DND-41 (cell line): ENCODE measurements around the gene FOXI1.
"Not testable (repeated sequence)": the region's sequence is repeated elsewhere in the genome, so short reads cannot be mapped to it uniquely, and the experiment has no call there.

Source experiments
- ATAC-seq: fragments of 200-7000 bp; cut with Tn5 transposase; 3 replicates; pipeline ENCODE4 v1.9.1; 2021; ENCODE audit warnings: low read depth; ENCODE audit not compliant: insufficient read depth
- DNase-seq: peaks from one replicate; pipeline ENCODE4 v3.0.0-alpha.2; 2020
- H2AFZ ChIP-seq: 2 replicates; pipeline ENCODE4 v1.6.0; 2012; ENCODE audit warnings: low read depth, low read length
- H3K27ac ChIP-seq: 2 replicates; pipeline ENCODE4 v1.5.1; 2012; ENCODE audit warnings: low read length, inconsistent platforms
- H3K27me3 ChIP-seq: fragments of 200-600 bp; sonication (generic); 2 replicates; pipeline ENCODE4 v1.6.0; 2012; ENCODE audit warnings: low read length, mild to moderate bottlenecking, inconsistent platforms; ENCODE audit not compliant: insufficient read depth, poor library complexity
- H3K36me3 ChIP-seq: 2 replicates; pipeline ENCODE4 v1.5.1; 2012; ENCODE audit warnings: low read length, inconsistent platforms; ENCODE audit not compliant: insufficient read depth
- H3K4me1 ChIP-seq: 2 replicates; pipeline ENCODE4 v1.5.1; 2012; ENCODE audit warnings: mild to moderate bottlenecking, low read length; ENCODE audit not compliant: insufficient read depth
- H3K4me2 ChIP-seq: 2 replicates; pipeline ENCODE4 v1.6.0; 2012; ENCODE audit warnings: mild to moderate bottlenecking, moderate library complexity, low read length, inconsistent platforms; ENCODE audit not compliant: insufficient read depth
- H3K4me3 ChIP-seq, 2 experiments: fragments of 200-600 bp in 1 of 2; shearing (Covaris generic) in 1 of 2; 2 replicates each; pipeline ENCODE4 v1.5.1; 2012 to 2016; ENCODE audit warnings: inconsistent platforms in 2 of 2, low read length in 2 of 2, mild to moderate bottlenecking in 2 of 2, low read depth in 1 of 2, moderate library complexity in 1 of 2
- H3K79me2 ChIP-seq: 2 replicates; pipeline ENCODE4 v1.6.0; 2012; ENCODE audit warnings: low read length, inconsistent platforms; ENCODE audit not compliant: insufficient read depth
- H3K9ac ChIP-seq: 2 replicates; pipeline ENCODE4 v1.6.0; 2012; ENCODE audit warnings: low read depth, mild to moderate bottlenecking, inconsistent platforms, low read length, moderate library complexity
- H3K9me3 ChIP-seq: 2 replicates; pipeline ENCODE4 v1.5.1; 2012; ENCODE audit warnings: low read length, moderate library complexity, mild to moderate bottlenecking, inconsistent platforms; ENCODE audit not compliant: insufficient read depth, severe bottlenecking
- H4K20me1 ChIP-seq: 2 replicates; pipeline ENCODE4 v1.6.0; 2012; ENCODE audit warnings: low read length; ENCODE audit not compliant: insufficient read depth
- EZH2 ChIP-seq: IDR thresholded peaks from 3 replicates; pipeline ENCODE4 v1.6.1; 2012; ENCODE audit warnings: borderline replicate concordance, low read depth, mild to moderate bottlenecking, moderate library complexity, low read length, inconsistent platforms; ENCODE audit not compliant: severe bottlenecking
- TF ChIP-seq, protein P1 (sequence below): IDR thresholded peaks from 2 replicates; pipeline ENCODE4 v1.5.1; 2012; ENCODE audit warnings: borderline replicate concordance, low read length, moderate library complexity, mild to moderate bottlenecking; ENCODE audit not compliant: poor library complexity, severe bottlenecking; ENCODE audit errors: extremely low read depth

FOXI1 gene

DNA sequence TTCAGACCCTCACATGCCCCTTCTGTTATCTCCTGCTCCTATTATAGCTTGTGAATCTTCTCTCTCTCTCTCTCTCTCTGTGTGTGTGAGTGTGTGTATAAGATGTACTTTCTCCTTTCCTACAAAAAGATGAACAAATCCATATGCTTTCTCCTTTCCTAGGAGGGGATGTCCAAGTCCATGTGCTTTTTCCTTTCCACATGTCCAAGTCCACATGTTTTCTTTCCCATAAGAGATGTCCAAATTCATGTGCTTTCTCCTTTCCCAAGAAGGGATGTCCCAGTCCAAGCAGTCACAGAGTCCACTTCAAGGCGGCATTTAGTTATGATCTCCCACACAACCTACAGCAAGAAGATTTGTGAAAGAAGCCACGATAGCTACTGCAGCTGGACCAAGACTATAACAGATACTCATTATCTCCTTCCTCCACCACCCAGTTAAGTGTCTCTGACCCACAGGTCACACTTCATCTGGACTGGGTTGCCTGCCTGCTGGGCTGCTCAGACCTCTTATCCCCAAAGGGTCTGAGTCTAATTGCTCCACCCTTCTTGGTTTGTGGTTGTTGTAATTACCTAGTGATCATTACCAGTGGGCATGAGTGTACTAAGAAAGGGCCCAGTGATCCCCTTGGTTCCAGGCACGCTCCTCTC is 18.4 kb upstream of the FOXI1 start:
- no peaks in the 10 kb centered on the region for H3K79me2 ChIP-seq
- H3K36me3 ChIP-seq: peaks cover 35% of the 10 kb centered on the region
- no peak overlapping the region for H3K9ac ChIP-seq
- no peaks in the 10 kb centered on the region for H3K27me3 ChIP-seq
- H3K4me3 ChIP-seq: no peak overlapping the region
- H3K4me1 ChIP-seq: no peaks in the 10 kb centered on the region
- DNase-seq (no peak), ATAC-seq (no peak)
- no peak overlapping the region for H3K4me2 ChIP-seq
- no peaks in the 10 kb centered on the region for H4K20me1 ChIP-seq
- H3K9me3 ChIP-seq: no peaks in the 10 kb centered on the region
- H3K27ac ChIP-seq: no peak overlapping the region
- H2AFZ ChIP-seq: no peak overlapping the region
- TF ChIP-seq, protein P1, sequence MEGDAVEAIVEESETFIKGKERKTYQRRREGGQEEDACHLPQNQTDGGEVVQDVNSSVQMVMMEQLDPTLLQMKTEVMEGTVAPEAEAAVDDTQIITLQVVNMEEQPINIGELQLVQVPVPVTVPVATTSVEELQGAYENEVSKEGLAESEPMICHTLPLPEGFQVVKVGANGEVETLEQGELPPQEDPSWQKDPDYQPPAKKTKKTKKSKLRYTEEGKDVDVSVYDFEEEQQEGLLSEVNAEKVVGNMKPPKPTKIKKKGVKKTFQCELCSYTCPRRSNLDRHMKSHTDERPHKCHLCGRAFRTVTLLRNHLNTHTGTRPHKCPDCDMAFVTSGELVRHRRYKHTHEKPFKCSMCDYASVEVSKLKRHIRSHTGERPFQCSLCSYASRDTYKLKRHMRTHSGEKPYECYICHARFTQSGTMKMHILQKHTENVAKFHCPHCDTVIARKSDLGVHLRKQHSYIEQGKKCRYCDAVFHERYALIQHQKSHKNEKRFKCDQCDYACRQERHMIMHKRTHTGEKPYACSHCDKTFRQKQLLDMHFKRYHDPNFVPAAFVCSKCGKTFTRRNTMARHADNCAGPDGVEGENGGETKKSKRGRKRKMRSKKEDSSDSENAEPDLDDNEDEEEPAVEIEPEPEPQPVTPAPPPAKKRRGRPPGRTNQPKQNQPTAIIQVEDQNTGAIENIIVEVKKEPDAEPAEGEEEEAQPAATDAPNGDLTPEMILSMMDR: no peak
- no peak for TF ChIP-seq EZH2

DNA sequence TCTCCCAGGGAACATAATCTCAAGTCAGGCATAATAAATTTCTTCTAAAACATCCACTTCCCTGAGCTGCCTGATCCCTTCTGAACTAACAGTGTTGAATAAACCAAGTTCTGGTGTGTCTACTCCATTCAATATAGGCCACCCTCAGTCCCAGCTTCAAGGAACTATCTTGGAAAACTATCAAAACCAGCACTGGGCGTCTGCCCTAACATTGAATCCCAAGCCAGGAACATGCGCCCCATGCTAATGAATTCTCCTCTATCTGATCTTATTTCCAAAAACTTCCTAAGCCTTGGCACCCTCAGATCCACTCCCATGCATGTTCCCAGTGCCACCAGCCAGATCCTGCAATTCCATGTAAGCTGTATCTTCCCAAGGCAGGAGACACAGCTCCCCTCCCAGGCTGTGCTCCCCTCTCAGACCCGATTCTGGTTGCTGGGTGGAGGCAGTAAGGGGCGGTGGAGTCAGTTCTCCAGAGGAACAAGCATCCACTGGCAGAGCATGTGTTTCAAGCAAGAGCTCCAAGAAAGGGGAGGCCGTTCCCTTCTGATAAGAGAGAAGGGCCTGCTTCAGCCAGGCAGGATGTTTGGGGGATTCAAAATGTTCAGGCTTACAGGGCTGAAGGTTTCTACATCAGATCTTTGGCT is 13.1 kb upstream of the FOXI1 start:
- Histone ChIP-seq H3K36me3 (peaks cover 1% of the 10 kb centered on the region; the same call in 1 of the 2 replicates), H3K27me3 (no peaks in the 10 kb centered on the region), H3K4me2 (no peak overlapping the region), H3K79me2 (no peaks in the 10 kb centered on the region), H3K4me1 (peaks cover 7% of the 10 kb centered on the region), H4K20me1 (no peaks in the 10 kb centered on the region), H3K27ac (no peak overlapping the region), H3K9me3 (no peaks in the 10 kb centered on the region), H3K9ac (no peak overlapping the region), H2AFZ (no peak overlapping the region), H3K4me3 (no peak overlapping the region)
- DNase-seq (no peak), ATAC-seq (no peak)
- TF ChIP-seq EZH2: no peak
- TF ChIP-seq, protein P1: no peak

DNA sequence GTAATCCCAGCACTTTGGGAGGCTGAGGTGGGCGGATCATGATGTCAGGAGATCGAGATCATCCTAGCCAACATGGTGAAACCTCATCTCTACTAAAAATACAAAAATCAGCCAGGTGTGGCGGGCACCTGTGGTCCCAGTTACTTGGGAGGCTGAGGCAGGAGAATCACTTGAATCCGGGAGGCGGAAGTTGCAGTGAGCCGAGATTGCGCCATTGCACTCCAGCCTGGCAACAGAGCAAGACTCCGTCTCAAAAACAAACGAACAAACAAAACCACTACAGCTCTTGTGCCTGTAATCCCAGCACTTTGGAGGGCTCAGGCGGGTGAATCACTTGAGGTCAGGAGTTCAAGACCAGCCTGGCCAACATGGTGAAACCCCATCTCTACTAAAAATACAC is 11.4 kb upstream of the FOXI1 start:
- H3K79me2 ChIP-seq, H3K4me2 ChIP-seq, H3K9ac ChIP-seq, ATAC-seq, DNase-seq, H3K27me3 ChIP-seq, H3K9me3 ChIP-seq, H3K4me3 ChIP-seq, H3K4me1 ChIP-seq, H4K20me1 ChIP-seq, H3K27ac ChIP-seq, H2AFZ ChIP-seq, H3K36me3 ChIP-seq: not testable (repeated sequence)

DNA sequence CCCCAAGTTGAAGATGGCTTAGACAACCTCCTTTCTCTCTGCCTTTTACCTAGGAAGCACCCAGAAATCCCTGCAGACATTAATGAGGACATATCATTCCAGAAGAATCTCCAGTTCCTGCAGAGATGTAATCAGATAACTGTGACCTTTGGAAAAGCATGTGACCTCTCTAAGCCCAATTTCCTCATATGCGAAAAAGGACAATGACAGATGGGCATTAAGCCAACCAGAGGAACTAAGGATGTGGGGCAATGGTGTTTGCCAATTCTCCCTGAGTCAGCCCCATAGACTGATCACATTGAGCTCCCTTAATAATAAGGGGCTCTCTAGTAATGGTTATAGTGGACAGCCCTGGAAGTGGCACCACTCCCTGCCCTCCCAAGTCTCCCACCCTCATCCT is 10.1 kb upstream of the FOXI1 start:
- no peak for DNase-seq
- peaks cover 11% of the 10 kb centered on the region for H3K4me1 ChIP-seq
- H3K9ac ChIP-seq: no peak overlapping the region
- peaks cover 4% of the 10 kb centered on the region for H3K9me3 ChIP-seq
- ATAC-seq: no peak
- H4K20me1 ChIP-seq: no peaks in the 10 kb centered on the region
- no peaks in the 10 kb centered on the region for H3K79me2 ChIP-seq
- H3K4me2 ChIP-seq: no peak overlapping the region
- TF ChIP-seq, protein P1: no peak
- TF ChIP-seq EZH2: no peak
- H3K4me3 ChIP-seq: no peak overlapping the region
- no peak overlapping the region for H2AFZ ChIP-seq
- H3K27ac ChIP-seq: no peak overlapping the region
- no peaks in the 10 kb centered on the region for H3K36me3 ChIP-seq
- no peaks in the 10 kb centered on the region for H3K27me3 ChIP-seq
